ENCODE results near the gene STARD4. TPM values are rescaled to one million over a fixed set of nuclear protein-coding genes. Genes with fewer than 3 reads are reported as not detected.

Gene STARD4
- total RNA-seq, 2 experiments from 2014 or later, result 30.4 to 43.8 TPM

DNA sequence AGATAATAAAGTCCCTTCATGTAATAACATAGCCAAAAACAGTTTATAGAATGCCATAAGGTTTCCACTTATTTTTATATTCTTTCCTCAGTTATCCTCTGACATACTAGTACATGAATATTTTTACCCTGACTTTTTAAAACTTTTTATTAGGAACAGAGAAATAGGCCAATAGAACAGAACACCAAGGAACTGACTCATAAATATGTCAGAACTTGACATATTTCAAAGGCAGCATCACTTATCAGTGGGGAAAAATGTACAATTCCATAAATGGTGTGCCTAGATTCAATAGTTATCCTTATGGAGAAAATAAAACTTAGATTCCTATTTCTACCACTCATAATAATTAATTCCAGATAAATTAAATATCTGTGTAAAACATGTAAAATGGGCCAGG, 9.4 kb downstream of the STARD4 start:
- BruUV-seq (replicated peaks), result no TSS peak

DNA sequence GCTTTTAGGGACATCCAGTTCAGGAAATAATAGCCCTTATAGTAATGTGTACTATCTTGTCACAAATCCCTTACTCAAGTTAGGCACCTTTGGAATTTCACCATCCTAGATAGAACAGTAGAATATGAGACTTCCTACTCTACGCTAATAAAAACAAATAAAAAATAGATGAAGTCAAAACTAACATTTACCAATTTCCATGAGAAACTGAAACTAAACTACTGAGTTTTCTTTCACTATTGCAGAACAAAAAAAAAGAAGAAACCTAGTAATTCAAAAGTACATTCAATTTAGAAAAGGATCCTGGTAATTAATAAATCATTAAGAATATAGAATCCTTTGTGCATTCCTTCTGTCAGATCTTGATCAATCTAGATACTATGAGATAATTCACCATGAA, 14.0 kb downstream of the STARD4 start:
- Histone ChIP-seq H3K9me2 (ENCODE audit: insufficient read depth, low read length) (no peaks in the 10 kb centered on the region), H3K4me1 (ENCODE audit: insufficient read depth, low read length, poor library complexity, severe bottlenecking) (no peaks in the 10 kb centered on the region), H3K4me2 (ENCODE audit: low read length) (no peak overlapping the region), H3K27ac (ENCODE audit: low read depth, low read length, poor library complexity, severe bottlenecking) (no peak overlapping the region), H3K9me3 (ENCODE audit: low read length) (no peaks in the 10 kb centered on the region), H3K79me2 (ENCODE audit: insufficient read depth, low read depth, low read length) (no peaks in the 10 kb centered on the region; the same call in 1 of the 2 replicates), H2AFZ (ENCODE audit: low read length) (no peak overlapping the region), H4K20me1 (ENCODE audit: insufficient read depth, low read length) (no peaks in the 10 kb centered on the region), H3K36me3 (ENCODE audit: insufficient read depth, low read length) (peaks cover 67% of the 10 kb centered on the region), H3K4me3 (ENCODE audit: low read depth, low read length, poor library complexity, severe bottlenecking) (no peak overlapping the region)
- TF ChIP-seq EZH2phosphoT487 (IDR thresholded peaks at IDR 0.05; ENCODE audit: borderline replicate concordance, low read depth, low read length), result no peak
- TF ChIP-seq, protein P1, sequence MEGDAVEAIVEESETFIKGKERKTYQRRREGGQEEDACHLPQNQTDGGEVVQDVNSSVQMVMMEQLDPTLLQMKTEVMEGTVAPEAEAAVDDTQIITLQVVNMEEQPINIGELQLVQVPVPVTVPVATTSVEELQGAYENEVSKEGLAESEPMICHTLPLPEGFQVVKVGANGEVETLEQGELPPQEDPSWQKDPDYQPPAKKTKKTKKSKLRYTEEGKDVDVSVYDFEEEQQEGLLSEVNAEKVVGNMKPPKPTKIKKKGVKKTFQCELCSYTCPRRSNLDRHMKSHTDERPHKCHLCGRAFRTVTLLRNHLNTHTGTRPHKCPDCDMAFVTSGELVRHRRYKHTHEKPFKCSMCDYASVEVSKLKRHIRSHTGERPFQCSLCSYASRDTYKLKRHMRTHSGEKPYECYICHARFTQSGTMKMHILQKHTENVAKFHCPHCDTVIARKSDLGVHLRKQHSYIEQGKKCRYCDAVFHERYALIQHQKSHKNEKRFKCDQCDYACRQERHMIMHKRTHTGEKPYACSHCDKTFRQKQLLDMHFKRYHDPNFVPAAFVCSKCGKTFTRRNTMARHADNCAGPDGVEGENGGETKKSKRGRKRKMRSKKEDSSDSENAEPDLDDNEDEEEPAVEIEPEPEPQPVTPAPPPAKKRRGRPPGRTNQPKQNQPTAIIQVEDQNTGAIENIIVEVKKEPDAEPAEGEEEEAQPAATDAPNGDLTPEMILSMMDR (conservative IDR thresholded peaks at IDR 0.05; ENCODE audit: low read length), result no peak
- DNase-seq (ENCODE audit: low spot score), result no peak
- intact Hi-C loops (cut with micrococcal nuclease; ENCODE audit: unreplicated experiment), result no loop called here
- ChIA-PET POLR2A (interaction anchor here (0.6 kb wide), 1 partner anchor 13 kb away, joined by 3 read pairs; no protein-coding TSS in a partner anchor), CTCF (ENCODE audit: unreplicated experiment) (no interaction called here)
- BruUV-seq (replicated peaks), result no TSS peak

More for the DNA sequence above, 9.4 kb downstream of the STARD4 start:
- no peak for DNase-seq (ENCODE audit: low spot score)
- H3K4me3 ChIP-seq (ENCODE audit: low read depth, low read length, poor library complexity, severe bottlenecking), result no peak overlapping the region
- no peaks in the 10 kb centered on the region for H3K9me2 ChIP-seq (ENCODE audit: insufficient read depth, low read length)
- H3K36me3 ChIP-seq (ENCODE audit: insufficient read depth, low read length), result peaks cover 65% of the 10 kb centered on the region
- no peak overlapping the region for H3K27ac ChIP-seq (ENCODE audit: low read depth, low read length, poor library complexity, severe bottlenecking)
- peaks cover 11% of the 10 kb centered on the region; the same call in 1 of the 2 replicates for H4K20me1 ChIP-seq (ENCODE audit: insufficient read depth, low read length)
- H3K9me3 ChIP-seq (ENCODE audit: low read length), result no peaks in the 10 kb centered on the region
- H3K4me1 ChIP-seq (ENCODE audit: insufficient read depth, low read length, poor library complexity, severe bottlenecking), result no peaks in the 10 kb centered on the region
- H2AFZ ChIP-seq (ENCODE audit: low read length), result no peak overlapping the region
- no peak for TF ChIP-seq EZH2phosphoT487 (IDR thresholded peaks at IDR 0.05; ENCODE audit: borderline replicate concordance, low read depth, low read length)
- TF ChIP-seq, protein P1 (conservative IDR thresholded peaks at IDR 0.05; ENCODE audit: low read length), result no peak
- ChIA-PET CTCF (ENCODE audit: unreplicated experiment) (no interaction called here), POLR2A (no interaction called here)
- peaks cover 17% of the 10 kb centered on the region; the same call in 1 of the 2 replicates for H3K79me2 ChIP-seq (ENCODE audit: insufficient read depth, low read depth, low read length)
- intact Hi-C loops (cut with micrococcal nuclease; ENCODE audit: unreplicated experiment), result no loop called here
- no peak overlapping the region for H3K4me2 ChIP-seq (ENCODE audit: low read length)

DNA sequence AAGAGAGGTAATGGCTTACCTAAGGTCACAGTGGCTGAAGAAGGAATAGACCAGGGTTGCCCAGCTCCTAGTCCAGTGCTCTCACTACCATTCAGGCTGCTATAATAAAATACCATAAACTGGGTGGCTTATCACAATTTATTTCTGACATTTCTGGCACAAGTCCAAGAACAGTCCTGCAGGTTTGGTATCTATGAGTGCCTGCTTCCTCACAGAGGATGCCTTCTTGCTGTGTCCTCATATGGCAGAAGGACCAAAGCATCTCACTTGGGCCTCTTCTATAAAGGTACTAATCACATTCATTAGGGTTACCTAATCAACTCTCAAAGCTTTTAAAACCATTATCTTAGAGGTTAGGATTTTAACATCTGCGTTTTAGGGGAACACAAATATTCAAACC, 17.2 kb downstream of the STARD4 start:
- Histone ChIP-seq H2AFZ (ENCODE audit: low read length) (no peak overlapping the region), H3K9me3 (ENCODE audit: low read length) (no peaks in the 10 kb centered on the region), H3K27ac (ENCODE audit: low read depth, low read length, poor library complexity, severe bottlenecking) (no peak overlapping the region), H3K4me3 (ENCODE audit: low read depth, low read length, poor library complexity, severe bottlenecking) (no peak overlapping the region), H4K20me1 (ENCODE audit: insufficient read depth, low read length) (no peaks in the 10 kb centered on the region), H3K79me2 (ENCODE audit: insufficient read depth, low read depth, low read length) (no peaks in the 10 kb centered on the region), H3K4me1 (ENCODE audit: insufficient read depth, low read length, poor library complexity, severe bottlenecking) (no peaks in the 10 kb centered on the region), H3K9me2 (ENCODE audit: insufficient read depth, low read length) (no peaks in the 10 kb centered on the region), H3K36me3 (ENCODE audit: insufficient read depth, low read length) (peaks cover 44% of the 10 kb centered on the region), H3K4me2 (ENCODE audit: low read length) (no peak overlapping the region)
- CTCF ChIA-PET (ENCODE audit: unreplicated experiment), result no interaction called here
- POLR2A ChIA-PET, result interaction anchor here (3.7 kb wide), 1 partner anchor 11 kb away, joined by 25 read pairs; no protein-coding TSS in a partner anchor
- no peak for DNase-seq (ENCODE audit: low spot score)
- BruUV-seq (replicated peaks), result no TSS peak
- TF ChIP-seq EZH2phosphoT487 (IDR thresholded peaks at IDR 0.05; ENCODE audit: borderline replicate concordance, low read depth, low read length), result no peak
- TF ChIP-seq, protein P1 (conservative IDR thresholded peaks at IDR 0.05; ENCODE audit: low read length), result no peak
- intact Hi-C loops (cut with micrococcal nuclease; ENCODE audit: unreplicated experiment), result no loop called here
